ENCODE data around the gene MOCS3.

Gene MOCS3, protein sequence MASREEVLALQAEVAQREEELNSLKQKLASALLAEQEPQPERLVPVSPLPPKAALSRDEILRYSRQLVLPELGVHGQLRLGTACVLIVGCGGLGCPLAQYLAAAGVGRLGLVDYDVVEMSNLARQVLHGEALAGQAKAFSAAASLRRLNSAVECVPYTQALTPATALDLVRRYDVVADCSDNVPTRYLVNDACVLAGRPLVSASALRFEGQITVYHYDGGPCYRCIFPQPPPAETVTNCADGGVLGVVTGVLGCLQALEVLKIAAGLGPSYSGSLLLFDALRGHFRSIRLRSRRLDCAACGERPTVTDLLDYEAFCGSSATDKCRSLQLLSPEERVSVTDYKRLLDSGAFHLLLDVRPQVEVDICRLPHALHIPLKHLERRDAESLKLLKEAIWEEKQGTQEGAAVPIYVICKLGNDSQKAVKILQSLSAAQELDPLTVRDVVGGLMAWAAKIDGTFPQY

DNA sequence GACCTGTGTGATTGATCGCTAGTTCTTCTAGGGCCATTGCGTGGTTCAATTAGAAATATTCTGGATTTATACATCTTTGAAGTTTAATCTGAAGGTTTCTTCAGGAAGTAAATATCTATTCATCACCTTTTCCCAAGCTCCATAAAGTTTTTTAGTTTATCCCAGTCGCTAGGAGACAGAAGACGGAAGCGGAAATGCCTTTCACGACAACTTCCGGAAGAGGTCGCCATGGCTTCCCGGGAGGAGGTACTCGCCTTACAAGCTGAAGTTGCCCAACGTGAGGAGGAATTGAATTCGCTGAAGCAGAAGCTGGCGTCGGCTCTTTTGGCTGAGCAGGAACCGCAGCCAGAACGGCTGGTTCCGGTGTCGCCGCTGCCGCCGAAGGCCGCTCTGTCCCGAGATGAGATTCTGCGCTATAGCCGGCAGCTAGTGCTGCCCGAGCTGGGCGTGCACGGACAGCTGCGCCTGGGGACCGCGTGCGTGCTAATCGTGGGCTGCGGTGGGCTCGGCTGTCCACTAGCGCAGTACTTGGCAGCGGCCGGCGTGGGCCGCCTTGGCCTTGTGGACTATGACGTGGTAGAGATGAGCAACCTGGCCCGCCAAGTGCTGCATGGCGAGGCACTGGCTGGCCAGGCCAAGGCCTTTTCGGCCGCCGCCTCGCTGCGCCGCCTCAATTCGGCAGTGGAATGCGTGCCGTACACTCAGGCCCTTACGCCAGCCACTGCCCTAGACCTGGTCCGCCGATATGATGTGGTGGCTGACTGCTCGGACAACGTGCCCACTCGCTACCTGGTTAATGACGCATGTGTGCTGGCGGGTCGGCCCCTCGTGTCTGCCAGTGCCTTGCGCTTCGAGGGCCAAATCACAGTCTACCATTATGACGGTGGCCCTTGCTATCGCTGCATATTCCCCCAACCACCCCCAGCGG lies at the start of gene MOCS3:
Gene MOCS3 (plus strand): TSS at position 204 of the 928 bp plus-strand sequence. CDS start 25 bp downstream, at position 229.
- peak within 1 kb of the TSS; percentile 95 for H3K27ac ChIP-seq
- TF ChIP-seq, protein P1, sequence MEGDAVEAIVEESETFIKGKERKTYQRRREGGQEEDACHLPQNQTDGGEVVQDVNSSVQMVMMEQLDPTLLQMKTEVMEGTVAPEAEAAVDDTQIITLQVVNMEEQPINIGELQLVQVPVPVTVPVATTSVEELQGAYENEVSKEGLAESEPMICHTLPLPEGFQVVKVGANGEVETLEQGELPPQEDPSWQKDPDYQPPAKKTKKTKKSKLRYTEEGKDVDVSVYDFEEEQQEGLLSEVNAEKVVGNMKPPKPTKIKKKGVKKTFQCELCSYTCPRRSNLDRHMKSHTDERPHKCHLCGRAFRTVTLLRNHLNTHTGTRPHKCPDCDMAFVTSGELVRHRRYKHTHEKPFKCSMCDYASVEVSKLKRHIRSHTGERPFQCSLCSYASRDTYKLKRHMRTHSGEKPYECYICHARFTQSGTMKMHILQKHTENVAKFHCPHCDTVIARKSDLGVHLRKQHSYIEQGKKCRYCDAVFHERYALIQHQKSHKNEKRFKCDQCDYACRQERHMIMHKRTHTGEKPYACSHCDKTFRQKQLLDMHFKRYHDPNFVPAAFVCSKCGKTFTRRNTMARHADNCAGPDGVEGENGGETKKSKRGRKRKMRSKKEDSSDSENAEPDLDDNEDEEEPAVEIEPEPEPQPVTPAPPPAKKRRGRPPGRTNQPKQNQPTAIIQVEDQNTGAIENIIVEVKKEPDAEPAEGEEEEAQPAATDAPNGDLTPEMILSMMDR (conservative IDR thresholded peaks at IDR 0.05), result no peak

DNA sequence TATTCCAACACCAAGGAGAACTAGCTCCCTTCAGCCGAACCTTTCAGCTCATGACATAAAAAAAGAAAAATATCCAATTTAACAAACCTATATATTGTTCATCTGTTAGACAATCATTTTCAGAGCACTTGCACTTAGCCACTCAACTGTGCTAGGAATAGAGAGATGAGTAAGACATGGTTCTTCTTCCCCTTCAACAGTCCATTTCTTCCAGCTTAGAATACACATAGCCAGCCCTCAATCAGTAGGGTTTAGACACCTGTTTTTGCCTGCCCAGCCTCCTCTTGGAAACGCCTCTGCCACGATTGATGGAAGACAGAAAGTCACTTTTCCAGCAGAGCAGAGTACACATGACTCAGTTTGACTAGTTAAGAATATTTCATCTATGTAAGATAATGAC lies 49.2 kb upstream of the MOCS3 start:
- no peak overlapping the region for H3K27ac ChIP-seq
- TF ChIP-seq, protein P1 (conservative IDR thresholded peaks at IDR 0.05), result no peak

DNA sequence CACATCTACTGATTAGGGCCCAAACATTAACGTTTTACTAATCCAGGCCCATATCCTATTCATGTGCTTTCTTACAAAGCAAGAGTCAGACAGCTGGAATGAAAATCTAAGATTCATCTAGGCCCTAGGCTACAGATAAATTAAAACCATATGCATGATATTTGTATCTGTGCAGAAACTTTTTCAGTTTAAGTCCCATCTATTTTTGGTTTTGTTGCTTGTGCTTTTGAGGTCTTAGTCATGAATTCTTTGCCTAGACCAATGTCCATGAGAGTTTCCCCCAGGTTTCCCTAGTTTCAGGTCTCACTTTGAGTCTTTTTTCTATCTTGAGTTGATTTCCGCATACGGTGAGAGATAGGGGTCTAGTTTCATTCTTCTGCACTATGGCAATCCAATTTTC lies 47.6 kb upstream of the MOCS3 start:
- TF ChIP-seq, protein P1 (conservative IDR thresholded peaks at IDR 0.05), result no peak
- peak overlapping the region; percentile 9; the same call in 1 of the 2 replicates for H3K27ac ChIP-seq

DNA sequence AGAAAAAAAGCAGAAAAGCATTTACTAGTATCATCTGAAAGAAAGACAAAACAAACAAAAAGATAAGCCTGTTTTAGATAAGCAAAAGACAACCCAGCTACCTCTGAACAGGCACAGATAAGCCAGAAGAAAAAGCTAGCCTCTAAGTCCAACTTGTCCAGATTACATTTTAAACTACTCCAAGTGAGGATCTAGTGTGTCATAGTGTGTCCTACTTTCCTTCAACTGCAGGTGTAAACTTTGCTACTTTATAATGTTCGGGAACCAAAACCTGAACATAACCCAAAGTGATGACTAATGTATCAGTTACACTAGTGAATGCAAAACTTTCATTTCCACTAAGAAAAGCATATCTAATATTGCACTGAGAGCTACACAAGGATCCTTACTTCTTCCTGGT lies 46.9 kb upstream of the MOCS3 start:
- H3K27ac ChIP-seq, result peak overlapping the region; percentile 9; the same call in 1 of the 2 replicates
- TF ChIP-seq, protein P1 (conservative IDR thresholded peaks at IDR 0.05), result no peak

DNA sequence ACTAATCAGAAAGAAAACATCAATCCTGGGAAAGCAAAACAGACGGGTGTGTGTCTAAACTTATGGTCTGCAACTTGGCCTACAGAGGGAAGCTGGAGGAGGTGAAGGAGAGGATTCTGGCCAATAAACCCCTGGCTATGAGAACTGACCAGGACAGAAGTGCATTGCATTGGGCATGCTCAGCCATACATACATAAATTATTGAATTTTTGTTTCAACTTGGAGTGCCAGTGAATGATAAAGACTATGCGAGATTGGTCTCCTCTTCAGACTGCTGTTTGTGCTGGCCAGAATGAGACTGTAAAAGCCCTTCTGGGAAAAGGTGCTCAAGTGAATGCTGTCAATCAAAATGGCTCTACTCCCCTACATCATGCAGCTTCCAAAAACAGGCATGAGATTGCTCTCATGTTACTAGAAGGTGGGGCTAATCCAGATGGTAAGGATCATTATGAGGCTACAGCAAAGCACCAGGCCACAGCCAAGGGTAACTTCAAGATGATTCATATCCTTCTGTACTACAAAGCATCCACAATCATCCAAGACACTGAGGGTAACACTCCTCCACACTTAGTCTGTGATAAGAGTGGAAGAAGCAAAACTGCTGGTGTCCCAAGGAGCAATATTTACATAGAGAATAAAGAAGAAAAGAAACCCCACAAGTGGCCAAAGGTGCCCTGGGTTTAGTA lies 44.8 kb upstream of the MOCS3 start:
- TF ChIP-seq, protein P1 (conservative IDR thresholded peaks at IDR 0.05), result no peak
- H3K27ac ChIP-seq, result no peak overlapping the region

DNA sequence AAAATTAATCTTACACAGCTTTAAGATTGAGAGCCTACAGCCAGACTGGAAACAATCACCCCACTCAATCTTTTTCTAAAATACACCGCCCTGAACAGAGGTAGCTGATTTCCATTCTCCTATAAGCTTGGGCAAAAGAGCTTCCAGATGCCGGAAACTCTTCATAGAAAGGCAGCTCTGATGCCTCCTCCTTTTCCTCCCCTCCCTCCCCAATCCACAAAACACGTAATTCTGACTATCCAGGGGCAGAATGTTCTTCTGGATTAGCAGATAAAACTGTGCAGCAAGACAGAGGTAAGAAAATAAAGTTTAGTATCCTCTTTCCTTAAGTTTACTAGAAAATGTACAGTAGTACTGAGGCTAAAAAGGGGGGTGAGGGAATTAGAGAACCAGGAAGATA lies 43.2 kb upstream of the MOCS3 start:
- TF ChIP-seq, protein P1 (conservative IDR thresholded peaks at IDR 0.05), result no peak
- no peak overlapping the region for H3K27ac ChIP-seq

All from VCaP (cell line).